Measurements from ENCODE around the gene GRIFIN.

DNA sequence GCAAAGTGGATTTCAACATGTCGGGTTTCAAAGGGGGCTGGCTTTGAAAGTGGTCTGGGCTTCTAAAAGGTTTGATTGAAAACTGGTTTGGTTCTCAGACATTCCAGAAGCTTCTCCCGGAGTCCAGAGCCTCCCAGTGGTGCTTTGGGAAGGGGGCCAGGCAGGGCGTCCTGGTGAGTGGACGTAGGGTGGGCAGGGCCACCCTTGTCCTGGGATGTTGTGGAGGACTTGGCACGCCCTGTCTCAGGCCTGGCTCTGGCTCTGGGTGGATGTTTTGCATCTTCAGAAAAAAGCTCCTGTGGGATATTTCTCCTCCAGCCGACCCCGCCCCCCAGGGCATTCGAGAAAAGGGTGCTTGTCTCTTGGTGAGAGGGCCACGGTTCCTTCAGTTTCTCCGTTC lies 31.2 kb downstream of the GRIFIN start:
- TF ChIP-seq, protein P1, sequence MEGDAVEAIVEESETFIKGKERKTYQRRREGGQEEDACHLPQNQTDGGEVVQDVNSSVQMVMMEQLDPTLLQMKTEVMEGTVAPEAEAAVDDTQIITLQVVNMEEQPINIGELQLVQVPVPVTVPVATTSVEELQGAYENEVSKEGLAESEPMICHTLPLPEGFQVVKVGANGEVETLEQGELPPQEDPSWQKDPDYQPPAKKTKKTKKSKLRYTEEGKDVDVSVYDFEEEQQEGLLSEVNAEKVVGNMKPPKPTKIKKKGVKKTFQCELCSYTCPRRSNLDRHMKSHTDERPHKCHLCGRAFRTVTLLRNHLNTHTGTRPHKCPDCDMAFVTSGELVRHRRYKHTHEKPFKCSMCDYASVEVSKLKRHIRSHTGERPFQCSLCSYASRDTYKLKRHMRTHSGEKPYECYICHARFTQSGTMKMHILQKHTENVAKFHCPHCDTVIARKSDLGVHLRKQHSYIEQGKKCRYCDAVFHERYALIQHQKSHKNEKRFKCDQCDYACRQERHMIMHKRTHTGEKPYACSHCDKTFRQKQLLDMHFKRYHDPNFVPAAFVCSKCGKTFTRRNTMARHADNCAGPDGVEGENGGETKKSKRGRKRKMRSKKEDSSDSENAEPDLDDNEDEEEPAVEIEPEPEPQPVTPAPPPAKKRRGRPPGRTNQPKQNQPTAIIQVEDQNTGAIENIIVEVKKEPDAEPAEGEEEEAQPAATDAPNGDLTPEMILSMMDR (tag by site-specific recombination; IDR thresholded peaks at IDR 0.05) = no peak
- TF ChIP-seq MZF1 (tag by site-specific recombination; IDR thresholded peaks at IDR 0.05; ENCODE audit: borderline replicate concordance) (no peak), ZNF707 (tag by site-specific recombination; IDR thresholded peaks at IDR 0.05) (no peak), ZNF184 (tag by site-specific recombination; IDR thresholded peaks at IDR 0.05) (no peak), KLF7 (tag by site-specific recombination; IDR thresholded peaks at IDR 0.05; ENCODE audit: borderline replicate concordance) (no peak), ZSCAN23 (tag by site-specific recombination; IDR thresholded peaks at IDR 0.05) (no peak), ZNF335 (tag by site-specific recombination; conservative IDR thresholded peaks at IDR 0.05) (no peak), ZNF660 (tag by site-specific recombination; IDR thresholded peaks at IDR 0.05) (no peak)
- TF ChIP-seq, protein P2, sequence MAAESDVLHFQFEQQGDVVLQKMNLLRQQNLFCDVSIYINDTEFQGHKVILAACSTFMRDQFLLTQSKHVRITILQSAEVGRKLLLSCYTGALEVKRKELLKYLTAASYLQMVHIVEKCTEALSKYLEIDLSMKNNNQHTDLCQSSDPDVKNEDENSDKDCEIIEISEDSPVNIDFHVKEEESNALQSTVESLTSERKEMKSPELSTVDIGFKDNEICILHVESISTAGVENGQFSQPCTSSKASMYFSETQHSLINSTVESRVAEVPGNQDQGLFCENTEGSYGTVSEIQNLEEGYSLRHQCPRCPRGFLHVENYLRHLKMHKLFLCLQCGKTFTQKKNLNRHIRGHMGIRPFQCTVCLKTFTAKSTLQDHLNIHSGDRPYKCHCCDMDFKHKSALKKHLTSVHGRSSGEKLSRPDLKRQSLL (tag by site-specific recombination; IDR thresholded peaks at IDR 0.05) = no peak
- TF ChIP-seq, protein P3, sequence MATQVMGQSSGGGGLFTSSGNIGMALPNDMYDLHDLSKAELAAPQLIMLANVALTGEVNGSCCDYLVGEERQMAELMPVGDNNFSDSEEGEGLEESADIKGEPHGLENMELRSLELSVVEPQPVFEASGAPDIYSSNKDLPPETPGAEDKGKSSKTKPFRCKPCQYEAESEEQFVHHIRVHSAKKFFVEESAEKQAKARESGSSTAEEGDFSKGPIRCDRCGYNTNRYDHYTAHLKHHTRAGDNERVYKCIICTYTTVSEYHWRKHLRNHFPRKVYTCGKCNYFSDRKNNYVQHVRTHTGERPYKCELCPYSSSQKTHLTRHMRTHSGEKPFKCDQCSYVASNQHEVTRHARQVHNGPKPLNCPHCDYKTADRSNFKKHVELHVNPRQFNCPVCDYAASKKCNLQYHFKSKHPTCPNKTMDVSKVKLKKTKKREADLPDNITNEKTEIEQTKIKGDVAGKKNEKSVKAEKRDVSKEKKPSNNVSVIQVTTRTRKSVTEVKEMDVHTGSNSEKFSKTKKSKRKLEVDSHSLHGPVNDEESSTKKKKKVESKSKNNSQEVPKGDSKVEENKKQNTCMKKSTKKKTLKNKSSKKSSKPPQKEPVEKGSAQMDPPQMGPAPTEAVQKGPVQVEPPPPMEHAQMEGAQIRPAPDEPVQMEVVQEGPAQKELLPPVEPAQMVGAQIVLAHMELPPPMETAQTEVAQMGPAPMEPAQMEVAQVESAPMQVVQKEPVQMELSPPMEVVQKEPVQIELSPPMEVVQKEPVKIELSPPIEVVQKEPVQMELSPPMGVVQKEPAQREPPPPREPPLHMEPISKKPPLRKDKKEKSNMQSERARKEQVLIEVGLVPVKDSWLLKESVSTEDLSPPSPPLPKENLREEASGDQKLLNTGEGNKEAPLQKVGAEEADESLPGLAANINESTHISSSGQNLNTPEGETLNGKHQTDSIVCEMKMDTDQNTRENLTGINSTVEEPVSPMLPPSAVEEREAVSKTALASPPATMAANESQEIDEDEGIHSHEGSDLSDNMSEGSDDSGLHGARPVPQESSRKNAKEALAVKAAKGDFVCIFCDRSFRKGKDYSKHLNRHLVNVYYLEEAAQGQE (tag by site-specific recombination; IDR thresholded peaks at IDR 0.05) = no peak

All from HEK293 (cell line).